LNCaP clone FGC (cell line): ENCODE results near the gene PSME1.

ENCODE experiments used
- DNase-seq: peaks from one replicate; pipeline ENCODE4 v3.0.0-alpha.2; 2011; ENCODE audit warnings: low read depth
- H3K4me3 ChIP-seq: 2 replicates; pipeline ENCODE4 v1.5.1; 2011; ENCODE audit warnings: mild to moderate bottlenecking, low read depth, low read length, control low read depth
- TF ChIP-seq, protein P1 (sequence below): IDR thresholded peaks from 2 replicates; pipeline ENCODE4 v1.5.1; 2012; ENCODE audit warnings: mild to moderate bottlenecking; ENCODE audit not compliant: control insufficient read depth, insufficient read depth; ENCODE audit errors: extremely low read depth

The PSME1 gene

DNA sequence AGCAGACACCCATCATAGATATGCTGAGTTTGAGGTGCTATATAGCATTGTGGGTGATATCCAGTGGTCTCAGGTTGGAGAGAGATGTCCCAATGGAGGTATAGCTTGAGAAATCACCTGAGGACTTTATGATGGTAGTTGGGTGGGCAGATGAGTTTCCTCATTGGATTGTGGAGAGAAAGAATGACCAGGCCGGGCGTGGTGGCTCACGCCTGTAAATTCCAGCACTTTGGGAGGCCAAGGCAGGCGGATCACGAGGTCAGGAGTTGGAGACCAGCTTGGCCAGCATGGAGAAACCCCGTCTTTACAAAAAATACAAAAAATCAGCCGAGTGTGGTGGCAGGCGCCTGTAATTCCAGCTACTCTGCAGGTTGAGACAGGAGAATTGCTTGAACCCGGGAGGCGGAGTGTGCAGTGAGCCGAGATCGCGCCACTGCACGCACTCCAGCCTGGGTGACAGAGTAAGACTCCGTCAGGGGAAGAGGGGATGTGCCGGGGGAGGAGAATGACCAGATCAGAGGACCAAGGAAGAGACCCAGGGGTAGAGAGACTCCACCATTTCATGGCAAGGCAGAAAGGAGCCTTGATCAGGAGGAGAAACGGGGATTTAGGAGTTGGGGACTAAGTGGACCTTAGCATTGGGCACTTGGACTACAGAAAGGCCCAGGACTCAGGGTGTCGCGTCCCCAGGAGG, 42.6 kb upstream of the PSME1 start:
- H3K4me3 ChIP-seq = no peak overlapping the region
- TF ChIP-seq, protein P1, sequence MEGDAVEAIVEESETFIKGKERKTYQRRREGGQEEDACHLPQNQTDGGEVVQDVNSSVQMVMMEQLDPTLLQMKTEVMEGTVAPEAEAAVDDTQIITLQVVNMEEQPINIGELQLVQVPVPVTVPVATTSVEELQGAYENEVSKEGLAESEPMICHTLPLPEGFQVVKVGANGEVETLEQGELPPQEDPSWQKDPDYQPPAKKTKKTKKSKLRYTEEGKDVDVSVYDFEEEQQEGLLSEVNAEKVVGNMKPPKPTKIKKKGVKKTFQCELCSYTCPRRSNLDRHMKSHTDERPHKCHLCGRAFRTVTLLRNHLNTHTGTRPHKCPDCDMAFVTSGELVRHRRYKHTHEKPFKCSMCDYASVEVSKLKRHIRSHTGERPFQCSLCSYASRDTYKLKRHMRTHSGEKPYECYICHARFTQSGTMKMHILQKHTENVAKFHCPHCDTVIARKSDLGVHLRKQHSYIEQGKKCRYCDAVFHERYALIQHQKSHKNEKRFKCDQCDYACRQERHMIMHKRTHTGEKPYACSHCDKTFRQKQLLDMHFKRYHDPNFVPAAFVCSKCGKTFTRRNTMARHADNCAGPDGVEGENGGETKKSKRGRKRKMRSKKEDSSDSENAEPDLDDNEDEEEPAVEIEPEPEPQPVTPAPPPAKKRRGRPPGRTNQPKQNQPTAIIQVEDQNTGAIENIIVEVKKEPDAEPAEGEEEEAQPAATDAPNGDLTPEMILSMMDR = no peak
- DNase-seq = no peak

DNA sequence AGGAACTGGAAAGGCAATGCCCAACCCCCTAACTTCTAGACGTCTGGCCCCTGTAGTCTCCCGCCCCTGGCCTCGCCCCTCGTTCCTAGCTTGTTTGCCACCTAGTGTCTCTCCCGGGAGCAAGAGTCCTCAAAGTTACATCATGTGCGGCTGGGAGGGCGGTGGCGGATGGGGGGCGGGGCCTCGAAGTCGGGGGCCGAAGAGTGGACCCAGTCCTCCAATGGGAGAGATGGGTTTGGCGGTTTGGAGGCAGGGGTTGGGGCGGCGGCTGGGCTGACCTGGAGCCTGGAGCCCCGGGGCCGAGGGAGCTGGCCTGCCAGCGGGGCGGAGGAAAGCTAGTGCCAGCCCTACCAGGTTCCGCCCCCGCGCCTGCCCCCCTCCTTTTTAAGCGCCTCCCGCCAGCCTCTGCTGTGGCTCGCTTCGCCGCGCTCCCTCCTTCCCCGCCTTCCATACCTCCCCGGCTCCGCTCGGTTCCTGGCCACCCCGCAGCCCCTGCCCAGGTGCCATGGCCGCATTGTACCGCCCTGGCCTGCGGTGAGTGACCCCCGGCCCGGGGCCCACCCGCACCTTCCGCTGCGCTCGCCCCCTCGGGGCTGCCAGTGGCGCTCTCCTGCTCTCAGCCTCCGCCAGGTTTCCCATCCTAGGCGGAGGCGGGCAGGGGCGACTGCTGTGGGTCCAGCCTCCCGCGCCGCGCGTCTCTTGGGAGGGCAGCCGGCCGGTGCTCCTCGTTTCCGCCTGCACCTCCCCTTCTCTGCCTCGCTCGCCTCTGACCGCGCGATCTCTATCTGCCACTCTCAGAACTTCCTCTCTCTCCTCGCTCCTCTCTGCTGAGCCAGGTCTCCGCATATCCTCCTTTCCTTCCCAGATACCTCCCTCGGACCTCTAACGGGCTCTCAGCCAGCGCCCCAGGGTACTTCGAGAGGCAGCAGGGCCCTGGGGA, 41.8 kb upstream of the PSME1 start, which contains the start of gene PCK2:
TSS of gene PCK2 (plus strand) at position 411 of the 940 bp plus-strand sequence. CDS start at position 506, 95 bp downstream.
- H3K4me3 ChIP-seq = peak within 1 kb of the TSS; percentile 76
- peak; percentile 87 for DNase-seq
- TF ChIP-seq, protein P1 = no peak

DNA sequence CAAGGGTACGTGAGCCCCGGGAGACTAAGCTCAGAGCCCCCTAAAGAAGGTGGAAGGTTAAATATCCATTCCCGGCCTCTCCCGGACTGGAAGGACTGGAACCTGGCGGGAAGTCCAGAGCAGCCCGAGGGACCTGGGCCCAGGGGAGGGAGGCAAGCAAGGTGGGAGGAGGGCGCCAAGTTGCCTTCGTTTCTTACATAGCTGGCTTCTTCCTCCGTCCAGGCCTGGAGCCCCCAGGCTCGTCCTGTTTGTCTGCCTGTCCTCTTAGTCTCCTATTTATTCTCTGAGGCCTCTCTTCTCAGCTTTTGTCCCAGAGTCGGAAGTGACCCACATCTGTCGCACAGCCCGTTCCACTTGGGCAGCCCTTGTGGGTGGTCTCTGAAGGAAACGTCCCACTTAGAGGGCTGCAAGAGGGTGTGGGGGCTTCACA, 41.1 kb upstream of the PSME1 start:
- DNase-seq = no peak
- peak overlapping the region; percentile 76 for H3K4me3 ChIP-seq
- TF ChIP-seq, protein P1 = no peak

DNA sequence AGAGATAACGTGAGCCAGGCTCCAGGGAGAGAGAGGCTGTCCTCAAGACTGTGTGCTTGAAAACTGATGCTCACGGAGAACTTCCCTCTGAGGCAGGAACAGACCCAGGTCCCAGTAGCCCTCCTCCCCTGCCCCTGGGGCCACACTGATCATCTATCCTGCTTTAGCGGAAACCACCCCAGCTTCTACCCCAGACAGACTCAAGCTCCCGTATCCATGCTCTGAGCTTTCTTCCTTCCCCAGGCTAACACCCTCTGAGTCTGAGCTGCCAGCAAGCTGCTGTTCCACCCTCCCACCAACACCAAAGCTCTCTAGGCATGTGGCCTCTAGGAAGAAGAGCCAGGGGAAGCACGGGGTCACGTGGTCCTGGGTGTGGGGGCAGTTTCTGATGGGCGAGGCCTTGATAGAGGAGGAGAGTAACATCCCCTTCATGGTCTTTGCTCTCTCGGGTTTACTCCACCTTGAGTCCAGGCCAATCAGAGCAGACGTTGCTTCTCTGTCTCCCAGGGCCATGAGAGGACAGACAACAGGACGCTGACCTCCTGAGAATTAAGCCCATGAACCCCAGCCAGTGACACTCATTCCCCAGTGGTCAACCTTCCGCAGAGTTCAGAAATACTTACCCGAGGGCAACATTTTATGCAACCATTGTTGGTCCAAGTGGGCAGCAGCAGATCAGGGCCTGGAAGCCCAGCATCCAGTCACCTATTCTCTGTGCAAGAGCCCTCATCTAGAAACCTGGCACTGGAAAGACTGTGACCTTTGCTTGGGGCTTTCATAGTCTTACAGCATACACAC, 40.5 kb upstream of the PSME1 start:
- no peak for DNase-seq
- TF ChIP-seq, protein P1 = no peak

DNA sequence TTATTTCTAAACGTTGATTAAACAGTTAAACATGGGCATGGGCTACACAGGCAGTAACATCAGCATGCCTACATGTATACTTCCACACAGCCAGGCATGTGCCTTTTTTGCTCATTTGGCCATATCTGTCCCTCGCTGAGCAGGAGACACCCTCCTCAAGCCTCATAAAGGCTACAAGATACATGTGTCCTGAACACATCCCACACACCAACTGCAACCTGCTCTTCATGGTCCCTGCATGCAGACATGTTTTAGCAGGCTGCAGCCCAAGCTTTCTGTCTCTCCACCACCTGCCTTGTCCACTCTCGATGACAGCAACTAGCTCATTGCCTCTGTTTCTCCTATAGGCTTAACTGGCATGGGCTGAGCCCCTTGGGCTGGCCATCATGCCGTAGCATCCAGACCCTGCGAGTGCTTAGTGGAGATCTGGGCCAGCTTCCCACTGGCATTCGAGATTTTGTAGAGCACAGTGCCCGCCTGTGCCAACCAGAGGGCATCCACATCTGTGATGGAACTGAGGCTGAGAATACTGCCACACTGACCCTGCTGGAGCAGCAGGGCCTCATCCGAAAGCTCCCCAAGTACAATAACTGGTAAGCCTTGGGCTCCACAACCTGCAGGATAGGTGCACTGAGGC, 39.3 kb upstream of the PSME1 start:
- TF ChIP-seq, protein P1 = no peak
- DNase-seq = no peak
- H3K4me3 ChIP-seq = no peak overlapping the region

More for the DNA sequence above, 40.5 kb upstream of the PSME1 start:
- peak overlapping the region; percentile 76 for H3K4me3 ChIP-seq

DNA sequence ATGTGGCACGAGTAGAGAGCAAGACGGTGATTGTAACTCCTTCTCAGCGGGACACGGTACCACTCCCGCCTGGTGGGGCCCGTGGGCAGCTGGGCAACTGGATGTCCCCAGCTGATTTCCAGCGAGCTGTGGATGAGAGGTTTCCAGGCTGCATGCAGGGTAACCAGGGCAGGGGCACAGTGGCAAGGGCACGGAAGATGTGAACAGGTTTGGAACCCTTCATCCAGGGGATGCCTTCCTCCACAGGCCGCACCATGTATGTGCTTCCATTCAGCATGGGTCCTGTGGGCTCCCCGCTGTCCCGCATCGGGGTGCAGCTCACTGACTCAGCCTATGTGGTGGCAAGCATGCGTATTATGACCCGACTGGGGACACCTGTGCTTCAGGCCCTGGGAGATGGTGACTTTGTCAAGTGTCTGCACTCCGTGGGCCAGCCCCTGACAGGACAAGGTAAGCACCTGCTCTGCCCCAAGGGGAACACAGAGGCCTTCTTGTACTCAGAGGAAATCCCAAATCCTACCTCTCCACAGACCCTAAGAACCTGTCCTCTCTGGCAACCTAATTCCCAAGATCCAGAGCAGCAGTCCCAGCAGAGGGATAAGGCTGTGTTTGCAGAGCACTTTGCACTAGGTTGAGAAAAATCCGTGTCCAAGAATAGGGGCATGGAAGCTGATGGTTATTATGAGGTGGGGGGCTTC, 37.6 kb upstream of the PSME1 start:
- TF ChIP-seq, protein P1 = no peak

More for the DNA sequence above, 37.6 kb upstream of the PSME1 start:
- no peak for DNase-seq
- H3K4me3 ChIP-seq = no peak overlapping the region
